ENCODE data around the gene PRR29.

- TF ChIP-seq POLR2A (IDR thresholded peaks at IDR 0.05) (no peak), EP300 (IDR thresholded peaks at IDR 0.05) (no peak), CTCF (IDR thresholded peaks at IDR 0.05) (no peak)
Measured at GRCh38 chr17:64024215-64024654, 26.1 kb downstream of the PRR29 start.
